DND-41 (cell line): ENCODE measurements around the gene CXorf38.

Source experiments
- CTCF ChIP-seq: IDR thresholded peaks from 2 replicates; pipeline ENCODE4 v1.5.1; 2012; ENCODE audit warnings: borderline replicate concordance, low read length, moderate library complexity, mild to moderate bottlenecking; ENCODE audit not compliant: poor library complexity, severe bottlenecking; ENCODE audit errors: extremely low read depth
- EZH2 ChIP-seq: IDR thresholded peaks from 3 replicates; pipeline ENCODE4 v1.6.1; 2012; ENCODE audit warnings: borderline replicate concordance, low read depth, mild to moderate bottlenecking, moderate library complexity, low read length, inconsistent platforms; ENCODE audit not compliant: severe bottlenecking

GRCh38 chrX:40644821-40645358, 2.5 kb downstream of the CXorf38 start:
- TF ChIP-seq CTCF (no peak), EZH2 (no peak)
